OCI-LY1 (cell line): ENCODE data around the gene PLEKHA8.

Source experiments
- CTCF ChIP-seq: fragments of 200-600 bp; sonication (generic), shearing (Covaris generic); IDR thresholded peaks from 2 replicates; pipeline ENCODE4 v1.5.1; 2017; ENCODE audit warnings: mild to moderate bottlenecking, antibody characterized with exemption, low read length, moderate library complexity, mixed read lengths
- EZH2 ChIP-seq: fragments of 200-600 bp; sonication (generic), shearing (Covaris generic); IDR thresholded peaks from 2 replicates; pipeline ENCODE4 v1.8.0; 2017; ENCODE audit warnings: borderline replicate concordance, mixed run types, mild to moderate bottlenecking, antibody characterized with exemption, low read length, moderate library complexity, mixed read lengths

GRCh38 chr7:30080818-30081217, 52.6 kb downstream of the PLEKHA8 start:
- TF ChIP-seq CTCF: no peak
- TF ChIP-seq EZH2: no peak
